Skeletal muscle tissue (tissue), 4 donors: ENCODE measurements around the gene SPATA2. TPM values are rescaled to one million over a fixed set of nuclear protein-coding genes. Genes with fewer than 3 reads are reported as not detected.
A peak's percentile ranks its signal among the peaks of the same experiment; 100 is the strongest.

ENCODE experiments used
- H3K27ac ChIP-seq: one replicate; pipeline ENCODE4 v1.7.0; 2013; ENCODE audit warnings: mild to moderate bottlenecking, low read depth, low read length, inconsistent platforms
- H3K27me3 ChIP-seq, 3 donors: one replicate each; pipeline ENCODE4 v1.7.0; 2013; ENCODE audit warnings: low read length in 3 of 3; ENCODE audit not compliant: control insufficient read depth in 3 of 3, insufficient read depth in 3 of 3
- H3K36me3 ChIP-seq, 3 donors: one replicate each; pipeline ENCODE4 v1.7.0; 2013; ENCODE audit warnings: low read length in 3 of 3; ENCODE audit not compliant: control insufficient read depth in 3 of 3, insufficient read depth in 3 of 3
- H3K4me1 ChIP-seq, 3 donors: one replicate each; pipeline ENCODE4 v1.7.0; 2013; ENCODE audit warnings: low read length in 3 of 3, mild to moderate bottlenecking in 3 of 3; ENCODE audit not compliant: control insufficient read depth in 3 of 3, insufficient read depth in 3 of 3
- H3K4me3 ChIP-seq, 3 donors: one replicate each; pipeline ENCODE4 v1.7.0; 2013; ENCODE audit warnings: low read length in 3 of 3
- H3K9ac ChIP-seq, 3 donors: one replicate each; pipeline ENCODE4 v1.7.0; 2013; ENCODE audit warnings: low read length in 3 of 3, mild to moderate bottlenecking in 3 of 3, moderate library complexity in 2 of 3, low read depth in 1 of 3
- H3K9me3 ChIP-seq, 3 donors: one replicate each; pipeline ENCODE4 v1.7.0; 2013; ENCODE audit warnings: low read length in 3 of 3; ENCODE audit not compliant: control insufficient read depth in 3 of 3
- total RNA-seq: library from RNA; depleted of rRNA; stranded (reverse); fragments of >200 nt; gene quantifications from one replicate; pipeline ENCODE4 v1.2.3, GENCODE V29; 2014
- donor health status: Osteomylitis.

SPATA2 gene
- total RNA-seq, 1 donor from 2014 or later: 1.0 TPM

GRCh38 chr20:49872056-49872455, 43.3 kb downstream of the SPATA2 start:
- no peaks in the 10 kb centered on the region for H3K27me3 ChIP-seq
- no peak overlapping the region for H3K27ac ChIP-seq
- peaks cover 0 to 9% (median 7%) of the 10 kb centered on the region in 3 donors for H3K4me1 ChIP-seq
- H3K9me3 ChIP-seq: no peaks in the 10 kb centered on the region
- no peak overlapping the region for H3K9ac ChIP-seq
- H3K4me3 ChIP-seq: no peak overlapping the region
- H3K36me3 ChIP-seq: peaks cover 21 to 49% (median 33%) of the 10 kb centered on the region in 3 donors

GRCh38 chr20:49871391-49871948, 43.9 kb downstream of the SPATA2 start:
- no peaks in the 10 kb centered on the region for H3K27me3 ChIP-seq
- peaks cover 21 to 47% (median 30%) of the 10 kb centered on the region in 3 donors for H3K36me3 ChIP-seq
- peaks cover 0 to 9% (median 7%) of the 10 kb centered on the region in 3 donors for H3K4me1 ChIP-seq
- no peaks in the 10 kb centered on the region for H3K9me3 ChIP-seq
- peak overlapping the region in 1 of 3 donors; percentile 25 for H3K9ac ChIP-seq
- no peak overlapping the region for H3K4me3 ChIP-seq
- H3K27ac ChIP-seq: no peak overlapping the region

- Histone ChIP-seq H3K9me3 (no peaks in the 10 kb centered on the region), H3K36me3 (peaks cover 25 to 48% (median 34%) of the 10 kb centered on the region in 3 donors), H3K27ac (no peak overlapping the region), H3K4me3 (no peak overlapping the region), H3K4me1 (peaks cover 0 to 11% (median 7%) of the 10 kb centered on the region in 3 donors), H3K9ac (no peak overlapping the region), H3K27me3 (no peaks in the 10 kb centered on the region)
These were observed 45.1 kb downstream of the SPATA2 start for GRCh38 chr20:49870261-49870660.

GRCh38 chr20:49868964-49869363, 46.4 kb downstream of the SPATA2 start:
- H3K27me3 ChIP-seq: no peaks in the 10 kb centered on the region
- peaks cover 26 to 49% (median 33%) of the 10 kb centered on the region in 3 donors for H3K36me3 ChIP-seq
- H3K27ac ChIP-seq: no peak overlapping the region
- H3K4me1 ChIP-seq: peaks cover 0 to 11% (median 7%) of the 10 kb centered on the region in 3 donors
- no peak overlapping the region for H3K4me3 ChIP-seq
- H3K9me3 ChIP-seq: no peaks in the 10 kb centered on the region
- H3K9ac ChIP-seq: peak overlapping the region in 1 of 3 donors; percentile 5

- Histone ChIP-seq H3K27me3 (no peaks in the 10 kb centered on the region), H3K36me3 (peaks cover 26 to 50% (median 36%) of the 10 kb centered on the region in 3 donors), H3K9ac (no peak overlapping the region), H3K4me3 (no peak overlapping the region), H3K4me1 (peaks cover 0 to 11% (median 7%) of the 10 kb centered on the region in 3 donors), H3K27ac (no peak overlapping the region), H3K9me3 (no peaks in the 10 kb centered on the region)
These were observed 46.8 kb downstream of the SPATA2 start for GRCh38 chr20:49868538-49868937.

- no peaks in the 10 kb centered on the region for H3K27me3 ChIP-seq
- H3K4me1 ChIP-seq: peaks cover 0 to 11% (median 7%) of the 10 kb centered on the region in 3 donors
- H3K4me3 ChIP-seq: no peak overlapping the region
- H3K36me3 ChIP-seq: peaks cover 26 to 50% (median 38%) of the 10 kb centered on the region in 3 donors
- H3K27ac ChIP-seq: no peak overlapping the region
- no peak overlapping the region for H3K9ac ChIP-seq
- no peaks in the 10 kb centered on the region for H3K9me3 ChIP-seq
These were observed 47.7 kb downstream of the SPATA2 start for GRCh38 chr20:49867453-49868215.

GRCh38 chr20:49866051-49866450, 49.3 kb downstream of the SPATA2 start:
- Histone ChIP-seq H3K9me3 (no peaks in the 10 kb centered on the region), H3K36me3 (peaks cover 26 to 53% (median 43%) of the 10 kb centered on the region in 3 donors), H3K27me3 (no peaks in the 10 kb centered on the region), H3K4me3 (no peak overlapping the region), H3K9ac (no peak overlapping the region), H3K27ac (no peak overlapping the region), H3K4me1 (peaks cover 0 to 2% (median 0%) of the 10 kb centered on the region in 3 donors)

GRCh38 chr20:49865559-49865958, 49.8 kb downstream of the SPATA2 start:
- H3K9me3 ChIP-seq: no peaks in the 10 kb centered on the region
- no peak overlapping the region for H3K4me3 ChIP-seq
- no peaks in the 10 kb centered on the region for H3K27me3 ChIP-seq
- H3K9ac ChIP-seq: no peak overlapping the region
- peaks cover 0 to 2% (median 0%) of the 10 kb centered on the region in 3 donors for H3K4me1 ChIP-seq
- no peak overlapping the region for H3K27ac ChIP-seq
- H3K36me3 ChIP-seq: peaks cover 29 to 52% (median 47%) of the 10 kb centered on the region in 3 donors

GRCh38 chr20:49863666-49864065, 51.7 kb downstream of the SPATA2 start:
- H3K9me3 ChIP-seq: no peaks in the 10 kb centered on the region
- H3K9ac ChIP-seq: no peak overlapping the region
- no peaks in the 10 kb centered on the region for H3K27me3 ChIP-seq
- H3K4me1 ChIP-seq: peaks cover 0 to 4% (median 2%) of the 10 kb centered on the region in 3 donors
- no peak overlapping the region for H3K27ac ChIP-seq
- peaks cover 25 to 49% (median 44%) of the 10 kb centered on the region in 3 donors for H3K36me3 ChIP-seq
- H3K4me3 ChIP-seq: no peak overlapping the region

- peaks cover 16 to 40% (median 34%) of the 10 kb centered on the region in 3 donors for H3K36me3 ChIP-seq
These were observed 52.6 kb downstream of the SPATA2 start for GRCh38 chr20:49862607-49863200.

More at GRCh38 chr20:49862607-49863200, 52.6 kb downstream of the SPATA2 start:
- Histone ChIP-seq H3K9me3 (no peaks in the 10 kb centered on the region), H3K4me3 (no peak overlapping the region), H3K27me3 (no peaks in the 10 kb centered on the region), H3K4me1 (peaks cover 0 to 4% (median 2%) of the 10 kb centered on the region in 3 donors), H3K27ac (no peak overlapping the region), H3K9ac (no peak overlapping the region)
